ENCODE data around the gene MBLAC1. TPM values are rescaled to one million over a fixed set of nuclear protein-coding genes. Genes with fewer than 3 reads are reported as not detected.

The MBLAC1 gene
- total RNA-seq, 1 donor from 2014 or later: 3.9 TPM

- no peak for DNase-seq (ENCODE audit: extremely low read depth, low read depth, low spot score)
Measured at GRCh38 chr7:100095289-100095688, 31.5 kb upstream of the MBLAC1 start.

GRCh38 chr7:100095704-100096103 is 31.1 kb upstream of the MBLAC1 start:
- DNase-seq (ENCODE audit: extremely low read depth, low read depth, low spot score): no peak

GRCh38 chr7:100098913-100099312 is 27.9 kb upstream of the MBLAC1 start:
- DNase-seq (ENCODE audit: extremely low read depth, low read depth, low spot score): no peak

- no peak for DNase-seq (ENCODE audit: extremely low read depth, low read depth, low spot score)
Measured at GRCh38 chr7:100099452-100099851, 27.3 kb upstream of the MBLAC1 start.

- DNase-seq (ENCODE audit: extremely low read depth, low read depth, low spot score): peak; percentile 58
Measured at GRCh38 chr7:100100420-100101015, 26.2 kb upstream of the MBLAC1 start.

GRCh38 chr7:100101016-100101862 is 25.5 kb upstream of the MBLAC1 start, which contains the start of the genes AP4M1 and MCM7:
AP4M1 (plus strand) TSS chr7:100101643; CDS start chr7:100101715, 72 bp downstream.
MCM7 (minus strand) TSS chr7:100101397; CDS start chr7:100101294, 103 bp downstream.
- peak; percentile 70 for DNase-seq (ENCODE audit: extremely low read depth, low read depth, low spot score)

- no peak for DNase-seq (ENCODE audit: extremely low read depth, low read depth, low spot score)
Measured at GRCh38 chr7:100102950-100103840, 23.6 kb upstream of the MBLAC1 start.

- no peak for DNase-seq (ENCODE audit: extremely low read depth, low read depth, low spot score)
Measured at GRCh38 chr7:100105534-100105933, 21.2 kb upstream of the MBLAC1 start.

GRCh38 chr7:100106633-100107032 is 20.1 kb upstream of the MBLAC1 start:
- no peak for DNase-seq (ENCODE audit: extremely low read depth, low read depth, low spot score)

GRCh38 chr7:100107125-100107737 is 19.5 kb upstream of the MBLAC1 start:
- no peak for DNase-seq (ENCODE audit: extremely low read depth, low read depth, low spot score)

GRCh38 chr7:100107890-100108289 is 18.9 kb upstream of the MBLAC1 start:
- DNase-seq (ENCODE audit: extremely low read depth, low read depth, low spot score): no peak

GRCh38 chr7:100109521-100110163 is 17.1 kb upstream of the MBLAC1 start:
- DNase-seq (ENCODE audit: extremely low read depth, low read depth, low spot score): no peak

- DNase-seq (ENCODE audit: extremely low read depth, low read depth, low spot score): no peak
Measured at GRCh38 chr7:100111156-100111555, 15.6 kb upstream of the MBLAC1 start.

GRCh38 chr7:100111914-100112313 is 14.9 kb upstream of the MBLAC1 start:
- no peak for DNase-seq (ENCODE audit: extremely low read depth, low read depth, low spot score)

- DNase-seq (ENCODE audit: extremely low read depth, low read depth, low spot score): no peak
Measured at GRCh38 chr7:100115026-100115425, 11.7 kb upstream of the MBLAC1 start.

- DNase-seq (ENCODE audit: extremely low read depth, low read depth, low spot score): no peak
Measured at GRCh38 chr7:100118388-100119071, 8.2 kb upstream of the MBLAC1 start.

- DNase-seq (ENCODE audit: extremely low read depth, low read depth, low spot score): peak; percentile 94
Measured at GRCh38 chr7:100119072-100119969, 7.4 kb upstream of the MBLAC1 start, which contains the start of the genes CNPY4 and TAF6. CNPY4 (plus strand) TSS chr7:100119634; CDS start chr7:100119745, 111 bp downstream. TAF6 (minus strand) TSS chr7:100119358; CDS start chr7:100114209, 5,149 bp downstream.

Measured in glomerular endothelial cell (primary cell).